ENCODE measurements around the gene RGS3.

RGS3 gene

GRCh38 chr9:113492343-113493202, 29.0 kb downstream of the RGS3 start:
- DNase-seq = no peak

GRCh38 chr9:113493203-113493520, 29.6 kb downstream of the RGS3 start:
- DNase-seq = no peak

GRCh38 chr9:113495526-113495925, 32.0 kb downstream of the RGS3 start:
- no peak for DNase-seq

GRCh38 chr9:113497051-113497450, 33.5 kb downstream of the RGS3 start:
- DNase-seq = no peak

- DNase-seq = no peak
Observed at GRCh38 chr9:113499153-113499875, 35.8 kb downstream of the RGS3 start.

- no peak for DNase-seq
Observed at GRCh38 chr9:113499876-113500497, 36.5 kb downstream of the RGS3 start.

- DNase-seq = no peak
Observed at GRCh38 chr9:113501129-113501686, 37.7 kb downstream of the RGS3 start.

GRCh38 chr9:113501852-113502251, 38.3 kb downstream of the RGS3 start:
- DNase-seq = no peak

- no peak for DNase-seq
Observed at GRCh38 chr9:113502427-113503034, 39.0 kb downstream of the RGS3 start.

- no peak for DNase-seq
Observed at GRCh38 chr9:113503131-113503541, 39.6 kb downstream of the RGS3 start.

GRCh38 chr9:113503613-113504211, 40.2 kb downstream of the RGS3 start:
- no peak for DNase-seq

- DNase-seq = no peak
Observed at GRCh38 chr9:113504725-113505590, 41.4 kb downstream of the RGS3 start.

- no peak for DNase-seq
Observed at GRCh38 chr9:113506090-113506589, 42.6 kb downstream of the RGS3 start.

GRCh38 chr9:113507256-113507655, 43.7 kb downstream of the RGS3 start:
- no peak for DNase-seq

GRCh38 chr9:113508111-113508749, 44.7 kb downstream of the RGS3 start:
- DNase-seq = no peak

- DNase-seq = no peak
Observed at GRCh38 chr9:113509463-113509862, 45.9 kb downstream of the RGS3 start.

GRCh38 chr9:113511047-113511521, 47.6 kb downstream of the RGS3 start:
- no peak for DNase-seq

- DNase-seq = no peak
Observed at GRCh38 chr9:113511856-113512761, 48.6 kb downstream of the RGS3 start.

- no peak for DNase-seq
Observed at GRCh38 chr9:113513111-113513510, 49.6 kb downstream of the RGS3 start.

- DNase-seq = no peak
Observed at GRCh38 chr9:113513536-113513935, 50.0 kb downstream of the RGS3 start.

Measured in femur (tissue), 1 donor.